HG03521 (cell line): Measurements from ENCODE around the gene TCP10L.
"Not testable (repeated sequence)": the region's sequence is repeated elsewhere in the genome, so short reads cannot be mapped to it uniquely, and the experiment has no call there.

Experiments
- ATAC-seq: cut with Tn5 transposase; IDR thresholded peaks from one replicate; pipeline ENCODE4 v1.9.1; 2021; ENCODE audit warnings: mild to moderate bottlenecking, moderate library complexity; ENCODE audit not compliant: unreplicated experiment

The TCP10L gene, protein sequence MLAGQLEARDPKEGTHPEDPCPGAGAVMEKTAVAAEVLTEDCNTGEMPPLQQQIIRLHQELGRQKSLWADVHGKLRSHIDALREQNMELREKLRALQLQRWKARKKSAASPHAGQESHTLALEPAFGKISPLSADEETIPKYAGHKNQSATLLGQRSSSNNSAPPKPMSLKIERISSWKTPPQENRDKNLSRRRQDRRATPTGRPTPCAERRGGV

DNA sequence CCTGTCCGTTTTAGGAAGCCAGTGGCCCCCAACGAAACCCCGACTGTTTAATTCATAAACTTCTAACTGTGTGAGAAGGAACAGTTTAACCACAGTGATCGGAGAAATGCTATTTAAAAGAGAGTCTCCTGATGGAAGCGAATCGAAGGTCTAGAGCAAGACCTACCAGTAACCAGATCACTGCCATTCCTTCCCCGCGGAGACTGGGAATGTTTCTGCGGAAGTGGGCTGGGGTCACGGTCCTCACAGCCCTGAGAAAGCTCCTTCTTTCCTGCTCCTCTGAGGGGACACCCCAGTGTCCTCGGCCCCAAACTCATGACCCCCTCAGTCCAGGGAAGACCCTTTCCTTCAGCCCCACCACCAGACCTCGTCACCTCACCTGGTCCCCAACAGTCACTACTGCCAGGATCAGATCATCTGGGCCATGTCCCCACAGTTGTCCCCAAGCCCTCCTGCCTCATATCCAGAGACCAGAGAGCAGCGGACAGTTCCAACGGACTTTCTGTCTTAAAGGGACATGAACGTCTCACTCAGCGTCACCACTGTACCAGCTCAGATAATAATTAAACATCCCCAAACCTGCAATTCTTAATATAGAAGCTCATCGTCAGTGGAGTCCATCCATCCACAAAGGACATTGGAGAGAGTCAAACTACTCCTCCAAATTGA, at the start of gene TCP10L:
TCP10L (minus strand) TSS at position 482 of the 669 bp plus-strand sequence. CDS start 1,219 bp downstream, outside the sequence.
- no peak for ATAC-seq

DNA sequence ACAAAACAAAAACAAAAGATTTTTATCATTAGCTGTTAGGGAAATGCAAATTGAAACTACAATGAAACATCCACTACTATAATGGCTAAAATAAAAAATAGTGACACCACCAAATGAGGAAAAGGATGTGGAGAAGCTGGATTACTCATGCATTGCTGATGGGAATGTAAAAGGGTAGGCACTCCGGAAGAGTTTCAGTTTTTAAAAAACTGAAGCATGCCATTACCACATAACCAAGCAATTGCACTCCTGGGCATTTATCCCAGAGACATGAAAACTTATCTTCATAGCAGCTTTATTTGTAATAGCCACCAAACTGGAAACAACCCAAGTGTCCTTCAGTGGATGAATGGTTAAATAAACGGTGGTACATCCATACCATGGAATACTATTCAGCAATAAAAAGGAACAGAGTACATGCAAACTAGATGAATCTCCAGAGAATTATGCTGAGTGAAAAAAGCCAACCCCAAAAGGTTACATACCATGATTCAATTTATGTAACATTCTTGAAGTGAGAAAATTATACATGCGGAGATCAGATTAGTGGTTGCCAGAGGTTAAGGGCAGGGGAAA, 41.4 kb upstream of the TCP10L start:
- ATAC-seq, result no peak

DNA sequence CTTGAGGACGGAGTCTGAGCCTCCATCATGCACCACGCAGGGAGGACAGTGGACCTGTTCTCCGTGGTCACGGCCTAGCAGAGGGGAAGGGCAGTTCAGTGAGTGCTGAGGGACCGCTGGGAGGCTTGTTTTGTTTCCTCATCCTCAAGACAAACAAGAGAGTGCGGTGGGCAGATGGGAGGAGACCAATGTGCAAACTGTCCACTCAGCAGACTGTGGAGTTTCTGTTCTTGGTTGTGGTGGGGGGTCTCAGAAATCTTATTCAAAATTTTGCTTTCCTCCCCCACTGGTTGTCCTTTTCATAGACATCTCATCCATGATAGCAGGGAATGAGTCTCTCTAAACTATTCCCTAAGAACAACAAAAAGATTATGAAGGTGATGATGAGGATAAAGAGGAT, 32.9 kb upstream of the TCP10L start:
- not testable (repeated sequence) for ATAC-seq

DNA sequence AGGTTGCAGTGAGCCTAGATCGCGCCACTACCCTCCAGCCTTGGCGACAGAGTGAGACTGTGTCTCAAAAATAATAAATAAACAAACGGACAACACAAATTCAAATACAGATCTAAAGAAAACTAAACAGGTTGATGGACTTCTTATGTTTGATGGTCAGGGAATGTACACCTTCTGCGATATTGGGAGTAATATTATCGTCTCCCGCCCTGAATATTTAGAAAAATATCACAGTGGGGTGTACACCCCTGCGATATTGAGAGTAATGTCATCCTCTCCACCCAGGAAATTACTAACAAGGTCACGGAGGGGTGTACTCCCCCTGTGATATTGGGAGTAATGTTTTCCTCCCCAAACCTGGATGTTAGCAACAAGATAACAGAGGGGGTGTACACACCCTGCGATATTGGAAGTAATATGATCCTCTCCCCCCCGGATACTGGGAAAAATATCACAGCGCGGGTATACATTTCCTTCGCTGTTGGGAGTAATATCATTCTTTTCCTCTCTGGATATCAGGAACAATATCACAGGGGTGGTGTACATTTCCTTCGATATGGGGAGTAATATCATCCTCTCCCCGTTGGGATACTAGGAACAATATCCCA, 28.2 kb upstream of the TCP10L start:
- no peak for ATAC-seq

DNA sequence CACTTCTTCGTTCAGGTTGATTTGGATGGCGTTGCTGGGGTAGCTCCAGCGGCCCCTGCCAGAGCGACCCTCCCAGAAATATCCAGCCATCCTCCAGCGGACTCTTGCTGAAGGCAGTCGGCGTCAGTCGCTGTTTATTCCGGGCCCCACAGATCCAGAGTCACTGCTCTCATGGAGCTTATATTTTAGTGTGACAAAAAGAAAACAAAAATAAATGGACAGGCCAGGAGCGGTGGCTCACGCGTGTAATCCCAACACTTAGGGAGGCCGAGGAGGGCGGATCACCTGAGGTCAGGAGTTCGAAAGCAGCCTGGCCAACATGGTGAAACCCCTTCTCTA, 27.6 kb upstream of the TCP10L start:
- ATAC-seq, result no peak

DNA sequence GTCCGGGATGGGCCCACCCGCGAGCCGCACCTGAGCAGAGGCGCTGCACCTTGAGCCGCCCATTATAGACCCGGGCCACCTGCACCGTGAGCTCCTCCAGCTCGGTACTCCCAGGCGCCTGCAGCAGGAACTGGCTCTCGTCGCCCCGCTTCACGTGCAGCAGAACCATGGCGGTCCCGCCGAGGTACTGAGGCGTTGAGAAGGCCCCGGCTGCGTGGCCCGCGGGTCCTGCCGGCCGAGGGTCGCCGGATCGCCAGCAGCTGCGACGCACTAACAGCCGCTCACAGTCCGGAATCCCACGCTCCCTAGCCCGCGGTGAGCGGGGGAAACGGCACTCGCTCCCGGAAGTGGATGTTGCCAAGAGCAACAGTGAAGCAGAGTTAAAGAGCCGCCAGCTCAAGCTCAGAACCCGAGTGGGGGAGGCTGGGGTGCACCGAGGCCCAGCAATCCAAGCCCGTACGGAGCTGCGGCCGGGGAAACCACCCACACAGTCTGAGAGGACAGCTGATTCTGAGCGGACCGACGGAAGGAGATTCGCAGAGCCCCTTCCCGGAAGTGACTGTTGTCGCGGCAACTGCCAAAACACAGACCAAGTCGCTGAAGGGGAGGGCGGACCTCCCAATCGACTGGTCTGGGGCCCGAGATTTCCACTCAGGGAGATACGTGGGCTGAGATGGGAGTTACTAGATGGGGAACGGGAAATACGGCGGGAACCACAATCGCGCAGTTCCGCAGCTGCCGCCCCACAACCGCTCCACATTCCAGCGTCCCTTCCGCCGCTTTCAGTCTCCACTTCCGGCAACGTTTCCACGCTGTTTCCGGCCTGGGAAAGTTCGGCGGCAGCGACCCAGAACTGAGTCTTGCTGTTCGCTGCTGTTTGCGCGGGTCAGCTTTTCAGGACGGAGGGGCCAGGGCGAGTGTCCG, 27.0 kb upstream of the TCP10L start, which contains the start of gene CFAP298:
CFAP298 (minus strand) TSS at position 303 of the 924 bp plus-strand sequence; CDS start at position 169, 134 bp downstream.
- ATAC-seq, result peak; percentile 94

DNA sequence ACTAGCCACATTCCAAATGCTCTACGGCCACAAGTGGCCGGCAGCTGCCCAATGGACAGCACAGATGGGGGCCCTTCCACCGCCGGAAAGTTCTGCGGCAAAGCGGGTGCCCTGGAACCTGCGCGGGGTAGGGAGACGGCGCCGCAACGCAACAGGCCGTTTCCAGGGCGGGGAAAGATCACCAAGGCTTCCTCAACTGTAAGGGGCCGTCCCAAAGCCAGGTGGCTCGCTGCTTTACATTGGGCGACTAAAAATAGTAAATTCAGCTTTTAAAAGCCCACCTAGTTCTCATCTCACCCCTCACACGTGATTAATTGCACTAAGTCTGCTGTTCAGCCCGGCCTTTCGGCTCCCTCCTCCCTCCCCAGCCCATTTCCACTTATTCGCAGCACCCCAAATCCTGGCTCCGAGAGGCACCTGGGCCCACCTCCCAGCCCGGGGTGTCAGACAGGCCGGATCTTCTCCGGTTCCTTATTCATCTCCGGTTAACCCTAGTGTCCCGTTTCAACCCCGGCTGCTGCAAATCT, 26.2 kb upstream of the TCP10L start:
- ATAC-seq, result no peak

DNA sequence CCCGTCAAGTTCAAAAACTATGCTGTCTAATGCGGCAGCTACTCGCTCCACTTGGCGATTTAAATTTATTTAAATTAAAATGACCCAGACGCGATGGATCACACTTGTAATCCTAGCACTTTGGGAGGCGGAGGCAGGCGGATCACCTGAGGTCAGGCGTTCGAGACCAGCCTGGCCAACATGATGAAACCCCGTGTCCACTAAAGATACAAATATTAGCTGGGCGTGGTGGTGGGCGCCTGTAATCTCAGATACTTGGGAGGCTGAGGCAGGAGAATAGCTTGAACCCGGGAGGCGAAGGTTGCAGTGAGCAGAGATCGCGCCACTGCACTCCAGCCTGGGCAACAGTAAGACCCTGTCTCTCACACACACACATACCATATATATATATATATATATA, 25.6 kb upstream of the TCP10L start:
- not testable (repeated sequence) for ATAC-seq

DNA sequence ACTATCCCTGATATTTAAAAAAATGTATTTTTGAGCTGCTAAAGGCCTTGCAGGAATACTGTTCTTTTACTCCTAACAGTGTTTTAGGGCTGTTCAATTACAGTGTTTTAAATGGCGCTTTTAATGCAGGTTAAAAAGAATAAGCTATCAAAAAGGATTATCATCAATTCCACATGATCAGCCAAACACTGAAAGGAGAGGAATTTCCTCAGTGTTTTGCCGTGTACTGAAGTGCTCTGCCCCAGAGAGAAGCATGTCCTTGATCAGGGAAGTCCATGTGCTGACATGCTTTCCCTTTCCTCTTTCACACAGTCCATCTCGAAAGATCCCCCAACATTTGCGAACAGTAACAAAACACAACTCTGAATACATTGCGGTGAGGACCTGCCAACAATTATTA, 23.5 kb upstream of the TCP10L start:
- ATAC-seq, result no peak

DNA sequence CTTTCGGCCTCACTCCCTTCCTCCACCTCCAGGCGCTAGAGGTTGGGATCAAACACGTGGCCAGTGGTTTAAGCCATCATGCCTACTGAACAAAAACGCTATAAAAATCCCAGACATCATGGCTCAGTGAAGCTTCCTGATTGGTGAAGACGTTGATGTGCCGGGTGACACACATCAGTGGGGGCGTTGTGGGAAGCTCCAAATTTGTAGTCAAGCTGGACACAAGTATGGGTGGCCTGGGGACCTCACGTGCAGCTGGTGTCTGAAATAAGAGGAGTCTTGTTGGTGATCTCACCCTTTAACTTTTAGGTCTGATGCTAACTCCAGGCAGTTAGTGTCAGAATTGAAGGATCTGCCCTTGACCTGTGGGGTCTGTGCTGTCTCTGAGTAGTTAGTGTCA, 20.1 kb upstream of the TCP10L start:
- ATAC-seq, result no peak

DNA sequence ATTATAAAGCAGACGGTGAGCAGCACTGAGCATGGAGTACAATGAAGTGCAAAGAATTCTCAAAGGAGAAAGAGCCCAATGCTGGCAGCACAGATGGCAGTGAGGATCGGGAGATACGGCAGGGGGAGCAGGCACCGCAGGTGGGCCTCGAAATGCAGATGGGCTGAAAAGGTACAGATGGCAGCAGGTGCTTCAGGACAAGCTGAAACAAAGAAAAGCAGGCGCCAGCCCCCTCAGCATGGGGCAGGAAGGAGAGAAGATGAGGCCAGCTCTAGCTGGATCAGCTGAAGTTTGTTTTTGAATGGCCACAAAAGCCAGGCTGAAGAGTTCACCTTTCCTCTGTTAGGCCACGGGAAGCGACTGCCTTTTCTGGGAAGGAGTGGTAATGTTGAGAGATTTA, 19.1 kb upstream of the TCP10L start:
- no peak for ATAC-seq

DNA sequence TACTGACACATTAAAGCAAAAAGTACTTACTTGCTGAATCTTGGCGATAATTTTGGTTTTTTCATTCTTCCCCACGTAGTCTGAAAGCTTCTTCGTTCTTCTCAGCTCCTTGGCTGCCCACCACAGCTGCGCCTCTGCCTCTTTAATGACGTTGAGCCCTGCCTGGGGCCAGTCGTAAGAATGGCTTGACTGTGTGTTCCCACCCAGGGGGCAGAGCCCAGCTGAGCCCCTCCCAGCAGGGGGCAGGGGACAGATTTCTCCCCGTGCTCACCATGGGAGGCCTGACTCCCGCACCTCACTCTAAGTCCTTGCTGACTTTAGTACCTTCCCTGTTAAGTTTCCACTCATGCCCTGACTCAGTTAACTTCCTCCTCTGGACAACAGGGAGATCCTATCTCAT, 17.8 kb upstream of the TCP10L start:
- no peak for ATAC-seq

DNA sequence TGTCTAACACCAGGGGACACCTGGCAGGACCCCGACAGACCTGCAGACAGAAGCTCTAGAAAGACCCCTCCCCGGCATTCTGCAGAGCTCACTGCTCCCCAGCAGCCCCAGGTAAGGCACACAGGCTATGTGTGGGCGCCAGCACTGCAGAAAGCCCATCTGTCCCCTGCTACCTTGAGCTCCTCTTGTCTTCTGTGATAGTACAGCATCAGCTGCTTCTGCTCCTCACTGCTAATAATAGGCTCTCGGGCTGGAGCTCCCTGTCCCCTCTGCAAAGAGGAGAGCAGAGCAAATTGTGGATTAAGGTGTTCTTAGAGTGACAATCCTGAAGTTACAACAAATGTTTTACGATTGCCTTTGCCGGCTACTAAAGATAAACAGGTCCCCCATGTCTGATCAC, 16.8 kb upstream of the TCP10L start:
- ATAC-seq, result no peak

DNA sequence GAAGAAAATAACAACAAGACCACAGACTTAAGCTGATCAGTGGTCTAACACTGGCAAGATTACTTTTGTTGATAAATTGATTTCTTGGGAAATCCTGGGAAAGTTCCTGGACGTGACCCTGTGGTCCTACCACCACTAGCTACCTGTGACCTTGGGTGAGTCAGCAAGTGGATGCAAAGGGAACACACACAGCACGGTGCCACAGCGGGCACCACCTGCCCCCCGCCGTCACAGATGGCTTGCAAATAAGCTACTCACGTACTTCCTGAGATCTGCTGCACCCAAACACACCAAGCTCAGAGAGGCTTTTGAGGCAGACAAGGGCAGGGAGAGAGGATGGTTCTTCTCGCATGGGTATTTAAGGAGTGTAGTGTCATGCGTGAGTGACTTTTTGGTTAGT, 14.2 kb upstream of the TCP10L start:
- ATAC-seq, result no peak

DNA sequence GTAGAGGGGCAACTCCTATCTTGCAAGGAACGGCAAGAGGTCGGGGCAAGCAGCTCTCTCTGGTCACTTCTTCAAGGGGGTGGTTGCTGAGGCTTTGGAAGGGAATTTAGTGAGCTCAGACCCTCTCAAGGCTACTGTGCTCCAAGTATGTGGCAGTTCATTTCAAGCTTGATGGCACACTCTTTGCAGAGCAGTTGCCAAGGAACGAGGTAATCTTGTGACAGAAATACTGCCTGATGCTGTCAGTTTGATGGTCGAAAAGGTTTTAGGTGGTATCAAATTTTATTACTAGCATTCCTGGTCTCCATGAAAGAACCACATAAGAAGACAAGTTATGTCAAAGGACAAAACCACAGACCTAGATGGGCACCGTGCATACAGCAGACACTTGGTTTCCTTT, 13.8 kb upstream of the TCP10L start:
- no peak for ATAC-seq

DNA sequence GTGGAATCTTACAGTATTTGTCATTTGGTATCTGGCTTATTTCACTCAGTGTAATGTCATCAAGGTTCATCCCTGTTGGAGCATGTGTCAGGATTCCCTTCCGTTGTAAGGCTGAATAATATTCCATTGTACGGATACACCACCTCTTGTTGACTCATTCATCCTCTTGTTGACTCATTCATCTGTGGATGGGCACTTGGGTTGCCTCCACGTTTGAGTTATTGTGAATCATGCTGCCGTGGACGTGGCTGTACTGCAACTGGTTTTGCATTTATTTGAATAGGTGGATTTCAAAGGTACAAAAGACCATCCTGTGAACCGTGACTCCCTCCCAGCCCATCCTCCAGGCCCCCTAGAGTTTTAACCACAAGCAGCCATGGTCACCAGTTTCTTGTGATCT, 11.9 kb upstream of the TCP10L start:
- ATAC-seq, result no peak

DNA sequence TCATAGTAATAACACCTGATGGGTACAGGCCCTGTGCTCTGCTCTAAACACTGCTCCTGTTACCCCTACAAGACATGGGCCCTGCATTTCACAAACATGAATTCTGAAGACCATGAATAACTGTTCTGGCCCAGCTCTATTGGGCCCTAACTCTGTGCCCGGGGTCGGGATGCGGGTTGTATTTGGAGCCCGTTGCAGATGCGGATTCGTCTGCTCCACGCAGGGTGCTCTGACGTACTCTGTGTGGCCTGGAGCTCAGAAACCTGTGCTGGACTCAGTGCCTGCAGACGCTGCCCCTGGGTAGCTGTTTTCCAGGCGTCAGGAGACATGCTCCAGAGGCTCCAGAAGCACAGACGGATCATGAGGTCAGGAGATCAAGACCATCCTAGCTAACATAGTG, 10.1 kb upstream of the TCP10L start:
- ATAC-seq, result no peak

DNA sequence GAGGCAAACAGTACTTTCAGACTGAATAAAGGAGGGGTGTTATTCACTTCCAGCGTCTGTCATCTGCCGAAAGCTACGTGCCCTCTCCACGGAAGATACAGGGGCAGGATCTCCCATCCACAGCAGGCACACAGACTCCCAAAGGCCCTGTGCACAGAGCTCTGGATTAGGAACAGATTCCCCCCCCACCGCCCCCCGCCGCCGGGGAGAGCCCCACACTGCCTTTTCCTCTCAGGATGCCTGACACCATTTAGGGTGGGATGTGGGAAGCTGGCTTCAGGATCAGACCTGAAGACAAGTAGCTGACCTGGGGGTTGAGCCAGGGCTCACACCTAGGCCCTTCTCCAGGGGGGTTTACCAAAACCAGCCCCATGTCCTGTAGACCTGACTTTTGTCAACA, 8.4 kb upstream of the TCP10L start:
- no peak for ATAC-seq

DNA sequence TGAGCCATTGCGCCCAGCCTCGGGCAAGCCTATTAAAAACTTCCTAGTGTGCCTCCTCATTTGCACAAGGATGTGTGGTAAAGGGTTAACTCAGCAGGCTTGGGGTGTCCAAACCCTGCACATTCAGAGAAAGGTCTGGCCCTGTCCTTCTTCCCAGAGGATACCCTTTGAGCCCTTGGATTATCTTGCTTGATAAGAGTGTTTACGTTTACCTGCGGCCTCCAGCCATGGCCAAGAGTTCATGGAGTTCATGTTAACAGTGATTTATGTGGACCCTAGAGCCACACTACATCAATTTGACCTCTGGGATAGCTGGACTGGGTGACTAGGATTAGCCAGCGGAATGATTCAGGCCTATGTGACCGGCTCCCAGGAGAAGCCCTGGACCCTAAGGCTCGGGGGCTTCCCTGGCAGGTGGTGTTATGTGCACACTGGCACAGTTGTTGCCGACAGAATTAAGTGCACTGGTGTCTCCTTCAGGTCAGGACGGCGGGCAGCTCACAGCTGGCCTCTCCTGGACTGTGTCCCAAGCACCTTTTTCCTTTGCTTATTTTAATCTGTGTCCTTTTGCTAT, 7.7 kb upstream of the TCP10L start:
- ATAC-seq, result no peak

DNA sequence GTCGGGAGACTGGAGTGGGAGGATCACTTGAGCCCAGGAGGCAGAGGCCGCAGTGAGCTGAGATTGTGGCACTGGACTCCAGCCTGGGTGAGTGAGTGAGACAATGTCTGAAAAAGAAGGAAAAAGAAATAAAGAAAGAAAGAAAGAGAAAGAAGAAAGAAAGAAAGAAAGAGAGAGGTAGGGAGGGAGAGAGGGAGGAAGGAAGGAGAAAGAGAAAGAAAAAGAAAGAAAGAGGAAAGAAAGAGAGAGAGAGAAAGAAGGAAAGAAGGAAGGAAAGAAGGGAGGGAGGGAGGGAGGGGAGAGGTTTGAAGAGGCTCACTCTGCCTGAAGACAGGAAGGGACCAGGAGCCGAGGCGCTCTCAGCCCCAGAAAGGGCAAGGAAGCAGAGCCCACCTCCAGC, 4.8 kb upstream of the TCP10L start:
- ATAC-seq, result no peak
